NK-92 (cell line): ENCODE measurements around the gene COL8A2.
"Not testable (repeated sequence)": the region's sequence is repeated elsewhere in the genome, so short reads cannot be mapped to it uniquely, and the experiment has no call there.

Experiments used
- DNase-seq: peaks from one replicate; lab custom pipeline; 2025; ENCODE audit not compliant: unreplicated experiment; lab: John Stamatoyannopoulos, UW

COL8A2 gene

GRCh38 chr1:36125129-36125991 is at the start of gene COL8A2:
TSS of gene COL8A2 (minus strand) at chr1:36125222. CDS start at chr1:36100242, 24,980 bp downstream.
- DNase-seq: no peak

- no peak for DNase-seq
Observed at GRCh38 chr1:36174713-36175112, 49.7 kb upstream of the COL8A2 start.

GRCh38 chr1:36172983-36173382 is 48.0 kb upstream of the COL8A2 start:
- no peak for DNase-seq

GRCh38 chr1:36172017-36172747 is 47.2 kb upstream of the COL8A2 start:
- no peak for DNase-seq

GRCh38 chr1:36170643-36171412 is 45.8 kb upstream of the COL8A2 start:
- no peak for DNase-seq

- no peak for DNase-seq
Observed at GRCh38 chr1:36168514-36168913, 43.5 kb upstream of the COL8A2 start.

GRCh38 chr1:36166938-36167905 is 42.2 kb upstream of the COL8A2 start:
- no peak for DNase-seq

GRCh38 chr1:36166136-36166535 is 41.1 kb upstream of the COL8A2 start:
- DNase-seq: no peak

- DNase-seq: no peak
Observed at GRCh38 chr1:36165145-36165544, 40.1 kb upstream of the COL8A2 start.

- DNase-seq: no peak
Observed at GRCh38 chr1:36164361-36164760, 39.3 kb upstream of the COL8A2 start.

GRCh38 chr1:36163426-36163825 is 38.4 kb upstream of the COL8A2 start:
- no peak for DNase-seq

GRCh38 chr1:36162680-36163239 is 37.7 kb upstream of the COL8A2 start:
- no peak for DNase-seq

GRCh38 chr1:36161641-36162531 is 36.9 kb upstream of the COL8A2 start:
- DNase-seq: no peak

GRCh38 chr1:36160949-36161485 is 36.0 kb upstream of the COL8A2 start:
- DNase-seq: no peak

GRCh38 chr1:36160388-36160948 is 35.4 kb upstream of the COL8A2 start:
- no peak for DNase-seq

GRCh38 chr1:36159614-36160387 is 34.8 kb upstream of the COL8A2 start:
- DNase-seq: no peak

- DNase-seq: not testable (repeated sequence)
Observed at GRCh38 chr1:36158827-36159252, 33.8 kb upstream of the COL8A2 start.
